GM19324 (cell line): Measurements from ENCODE around the gene HOXB5.

Experiments used
- ATAC-seq: cut with Tn5 transposase; IDR thresholded peaks from one replicate; pipeline ENCODE4 v1.9.1; 2021; ENCODE audit warnings: mild to moderate bottlenecking, moderate library complexity; ENCODE audit not compliant: unreplicated experiment, low FRiP score

HOXB5 gene

GRCh38 chr17:48542114-48542656, 51.4 kb downstream of the HOXB5 start:
- no peak for ATAC-seq

GRCh38 chr17:48541577-48542113, 51.9 kb downstream of the HOXB5 start:
- no peak for ATAC-seq
